IgD-negative memory B cell (primary cell): ENCODE data around the gene POMC. TPM values are rescaled to one million over a fixed set of nuclear protein-coding genes. Genes with fewer than 3 reads are reported as not detected.
"Not testable (repeated sequence)": the region's sequence is repeated elsewhere in the genome, so short reads cannot be mapped to it uniquely, and the experiment has no call there.

Source experiments
- H3K27ac Mint-ChIP-seq, 3 donors: one replicate each; pipeline ENCODE4 v1.8.0; 2020 to 2022; ENCODE audit warnings: mild to moderate bottlenecking in 3 of 3, mixed read lengths in 3 of 3, moderate library complexity in 1 of 3
- H3K27me3 Mint-ChIP-seq: one replicate; pipeline ENCODE4 v1.8.0; 2021; ENCODE audit warnings: mixed read lengths
- H3K36me3 Mint-ChIP-seq: one replicate; pipeline ENCODE4 v1.8.0; 2020; ENCODE audit warnings: mild to moderate bottlenecking, mixed read lengths
- H3K4me1 Mint-ChIP-seq, 3 donors: one replicate each; pipeline ENCODE4 v1.8.0; 2020 to 2022; ENCODE audit warnings: mixed read lengths in 3 of 3, mild to moderate bottlenecking in 1 of 3
- H3K4me3 Mint-ChIP-seq, 4 donors: one replicate each; pipeline ENCODE4 v1.8.0; 2020 to 2022; ENCODE audit warnings: mild to moderate bottlenecking in 4 of 4, mixed read lengths in 4 of 4, moderate library complexity in 3 of 4
- H3K9me3 Mint-ChIP-seq, 3 donors: one replicate each; pipeline ENCODE4 v1.8.0; 2020 to 2021; ENCODE audit warnings: mixed read lengths in 3 of 3, mild to moderate bottlenecking in 1 of 3
- polyA plus RNA-seq: library from polyadenylated mRNA; unstranded; fragments of 300-500 nt; fragmentation: Illumina TruSeq; gene quantifications from one replicate; pipeline ENCODE4 v1.2.3, GENCODE V29; 2021

The POMC gene
- polyA plus RNA-seq, 1 donor from 2014 or later, result 10.1 TPM

GRCh38 chr2:25132299-25132635 lies 36.1 kb downstream of the POMC start:
- Mint-ChIP-seq H3K4me1 (peaks cover 2 to 6% (median 4%) of the 10 kb centered on the region in 3 donors), H3K36me3 (no peaks in the 10 kb centered on the region), H3K4me3 (peak overlapping the region in 3 of 4 donors; percentile 17 to 63 (median 38)), H3K9me3 (no peaks in the 10 kb centered on the region), H3K27me3 (peaks cover 43% of the 10 kb centered on the region), H3K27ac (no peak overlapping the region)

GRCh38 chr2:25131567-25132298 lies 36.6 kb downstream of the POMC start:
- H3K27ac Mint-ChIP-seq, result no peak overlapping the region
- H3K4me3 Mint-ChIP-seq, result peak overlapping the region in 3 of 4 donors; percentile 63 to 87 (median 86)
- H3K4me1 Mint-ChIP-seq, result peaks cover 2 to 6% (median 4%) of the 10 kb centered on the region in 3 donors
- H3K9me3 Mint-ChIP-seq, result no peaks in the 10 kb centered on the region
- no peaks in the 10 kb centered on the region for H3K36me3 Mint-ChIP-seq
- H3K27me3 Mint-ChIP-seq, result peaks cover 41% of the 10 kb centered on the region

- no peaks in the 10 kb centered on the region for H3K36me3 Mint-ChIP-seq
- peaks cover 41% of the 10 kb centered on the region for H3K27me3 Mint-ChIP-seq
- H3K4me3 Mint-ChIP-seq, result peak overlapping the region in 1 of 4 donors; percentile 86
- peaks cover 2 to 6% (median 4%) of the 10 kb centered on the region in 3 donors for H3K4me1 Mint-ChIP-seq
- H3K9me3 Mint-ChIP-seq, result no peaks in the 10 kb centered on the region
- no peak overlapping the region for H3K27ac Mint-ChIP-seq
These were observed 37.2 kb downstream of the POMC start for GRCh38 chr2:25131253-25131566.

GRCh38 chr2:25129901-25130520 lies 38.4 kb downstream of the POMC start:
- Mint-ChIP-seq H3K9me3 (no peaks in the 10 kb centered on the region), H3K4me1 (peaks cover 2 to 6% (median 4%) of the 10 kb centered on the region in 3 donors), H3K36me3 (no peaks in the 10 kb centered on the region), H3K27ac (no peak overlapping the region), H3K27me3 (peaks cover 32% of the 10 kb centered on the region), H3K4me3 (no peak overlapping the region)

GRCh38 chr2:25127646-25128045 lies 40.7 kb downstream of the POMC start:
- Mint-ChIP-seq H3K9me3 (no peaks in the 10 kb centered on the region), H3K4me1 (peaks cover 2 to 5% (median 4%) of the 10 kb centered on the region in 3 donors)

GRCh38 chr2:25127071-25127470 lies 41.3 kb downstream of the POMC start:
- H3K9me3 Mint-ChIP-seq, H3K36me3 Mint-ChIP-seq, H3K4me3 Mint-ChIP-seq, H3K4me1 Mint-ChIP-seq, H3K27ac Mint-ChIP-seq: not testable (repeated sequence)
- peaks cover 14% of the 10 kb centered on the region for H3K27me3 Mint-ChIP-seq

More at GRCh38 chr2:25127646-25128045, 40.7 kb downstream of the POMC start:
- peak overlapping the region in 1 of 3 donors; percentile 27 for H3K27ac Mint-ChIP-seq
- peaks cover 16% of the 10 kb centered on the region for H3K27me3 Mint-ChIP-seq
- H3K4me3 Mint-ChIP-seq, result no peak overlapping the region
- no peaks in the 10 kb centered on the region for H3K36me3 Mint-ChIP-seq

GRCh38 chr2:25125976-25126375 lies 42.4 kb downstream of the POMC start:
- H3K36me3 Mint-ChIP-seq, result no peaks in the 10 kb centered on the region

GRCh38 chr2:25125189-25125588 lies 43.2 kb downstream of the POMC start:
- Mint-ChIP-seq H3K4me3 (no peak overlapping the region), H3K36me3 (no peaks in the 10 kb centered on the region), H3K9me3 (no peaks in the 10 kb centered on the region), H3K27ac (no peak overlapping the region), H3K27me3 (peaks cover 4% of the 10 kb centered on the region), H3K4me1 (peaks cover 2 to 4% (median 3%) of the 10 kb centered on the region in 3 donors)

More at GRCh38 chr2:25125976-25126375, 42.4 kb downstream of the POMC start:
- H3K9me3 Mint-ChIP-seq, result no peaks in the 10 kb centered on the region
- H3K27ac Mint-ChIP-seq, result no peak overlapping the region
- no peak overlapping the region for H3K4me3 Mint-ChIP-seq
- H3K27me3 Mint-ChIP-seq, result peaks cover 7% of the 10 kb centered on the region
- H3K4me1 Mint-ChIP-seq, result peaks cover 2 to 4% (median 3%) of the 10 kb centered on the region in 3 donors

GRCh38 chr2:25123682-25124081 lies 44.7 kb downstream of the POMC start:
- H3K4me1 Mint-ChIP-seq, result no peaks in the 10 kb centered on the region

GRCh38 chr2:25122367-25122766 lies 46.0 kb downstream of the POMC start:
- no peaks in the 10 kb centered on the region for H3K36me3 Mint-ChIP-seq
- no peak overlapping the region for H3K27ac Mint-ChIP-seq
- no peak overlapping the region for H3K4me3 Mint-ChIP-seq
- no peaks in the 10 kb centered on the region for H3K4me1 Mint-ChIP-seq
- no peaks in the 10 kb centered on the region for H3K9me3 Mint-ChIP-seq
- peaks cover 7% of the 10 kb centered on the region for H3K27me3 Mint-ChIP-seq

More at GRCh38 chr2:25123682-25124081, 44.7 kb downstream of the POMC start:
- no peaks in the 10 kb centered on the region for H3K9me3 Mint-ChIP-seq
- peaks cover 7% of the 10 kb centered on the region for H3K27me3 Mint-ChIP-seq
- no peak overlapping the region for H3K27ac Mint-ChIP-seq
- no peak overlapping the region for H3K4me3 Mint-ChIP-seq
- no peaks in the 10 kb centered on the region for H3K36me3 Mint-ChIP-seq

GRCh38 chr2:25119263-25119662 lies 49.1 kb downstream of the POMC start:
- Mint-ChIP-seq H3K9me3 (no peaks in the 10 kb centered on the region), H3K27me3 (peaks cover 7% of the 10 kb centered on the region), H3K4me3 (no peak overlapping the region), H3K27ac (no peak overlapping the region), H3K4me1 (no peaks in the 10 kb centered on the region), H3K36me3 (no peaks in the 10 kb centered on the region)

- H3K36me3 Mint-ChIP-seq, result no peaks in the 10 kb centered on the region
- peaks cover 3% of the 10 kb centered on the region for H3K27me3 Mint-ChIP-seq
- H3K27ac Mint-ChIP-seq, result no peak overlapping the region
- H3K9me3 Mint-ChIP-seq, result no peaks in the 10 kb centered on the region
- no peak overlapping the region for H3K4me3 Mint-ChIP-seq
- H3K4me1 Mint-ChIP-seq, result no peaks in the 10 kb centered on the region
These were observed 51.4 kb downstream of the POMC start for GRCh38 chr2:25116956-25117355.

GRCh38 chr2:25115902-25116301 lies 52.5 kb downstream of the POMC start:
- H3K9me3 Mint-ChIP-seq, result no peaks in the 10 kb centered on the region
- H3K4me1 Mint-ChIP-seq, result no peaks in the 10 kb centered on the region
- H3K27ac Mint-ChIP-seq, result no peak overlapping the region
- H3K27me3 Mint-ChIP-seq, result peaks cover 4% of the 10 kb centered on the region
- H3K36me3 Mint-ChIP-seq, result no peaks in the 10 kb centered on the region
- H3K4me3 Mint-ChIP-seq, result no peak overlapping the region

- no peaks in the 10 kb centered on the region for H3K36me3 Mint-ChIP-seq
- no peak overlapping the region for H3K27ac Mint-ChIP-seq
- peaks cover 7% of the 10 kb centered on the region for H3K27me3 Mint-ChIP-seq
- H3K4me3 Mint-ChIP-seq, result no peak overlapping the region
- no peaks in the 10 kb centered on the region for H3K9me3 Mint-ChIP-seq
- no peaks in the 10 kb centered on the region for H3K4me1 Mint-ChIP-seq
These were observed 53.0 kb downstream of the POMC start for GRCh38 chr2:25115249-25115883.

- Mint-ChIP-seq H3K27me3 (peaks cover 9% of the 10 kb centered on the region), H3K4me3 (no peak overlapping the region), H3K27ac (no peak overlapping the region), H3K4me1 (no peaks in the 10 kb centered on the region), H3K9me3 (no peaks in the 10 kb centered on the region), H3K36me3 (no peaks in the 10 kb centered on the region)
These were observed 56.3 kb downstream of the POMC start for GRCh38 chr2:25112113-25112512.
